ENCODE data around the gene NRG2. TPM values are rescaled to one million over a fixed set of nuclear protein-coding genes. Genes with fewer than 3 reads are reported as not detected.

NRG2 gene
- total and polyA plus RNA-seq, 12 donors, result 1.8 to 16.7 (median 8.4) TPM

DNA sequence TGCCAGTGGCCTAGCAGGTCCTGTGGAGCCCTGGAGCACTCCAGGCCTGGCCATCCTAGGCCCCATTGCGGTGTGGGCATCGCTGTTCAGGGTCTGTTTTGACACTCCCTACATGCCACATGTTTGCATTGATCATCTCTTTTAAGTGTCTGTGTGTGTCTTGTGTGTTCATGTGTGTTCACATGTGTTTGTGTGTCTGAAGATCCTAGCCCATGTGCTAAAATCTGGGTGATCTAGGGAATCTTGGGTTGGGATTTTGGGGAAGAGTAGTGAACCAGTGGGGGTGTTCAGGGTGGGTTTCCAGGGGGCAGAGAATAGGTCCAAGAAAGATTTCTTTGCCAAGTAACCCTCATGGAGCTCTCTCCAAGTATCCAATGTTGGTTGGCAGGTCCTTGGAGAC, 239.1 kb downstream of the NRG2 start:
- Histone ChIP-seq H3K4me3 (no peak overlapping the region), H3K4me1 (replicated peaks in 1 of 2) (no peaks in the 10 kb centered on the region), H3K36me3 (replicated peaks in 1 of 2) (no peaks in the 10 kb centered on the region), H3K27ac (no peak overlapping the region), H3K27me3 (no peaks in the 10 kb centered on the region), H3K9me3 (replicated peaks in 1 of 3) (no peaks in the 10 kb centered on the region)
- intact Hi-C loops (cut with DNase I), result no loop called here
- DNase-seq, result no peak
- TF ChIP-seq, protein P1, sequence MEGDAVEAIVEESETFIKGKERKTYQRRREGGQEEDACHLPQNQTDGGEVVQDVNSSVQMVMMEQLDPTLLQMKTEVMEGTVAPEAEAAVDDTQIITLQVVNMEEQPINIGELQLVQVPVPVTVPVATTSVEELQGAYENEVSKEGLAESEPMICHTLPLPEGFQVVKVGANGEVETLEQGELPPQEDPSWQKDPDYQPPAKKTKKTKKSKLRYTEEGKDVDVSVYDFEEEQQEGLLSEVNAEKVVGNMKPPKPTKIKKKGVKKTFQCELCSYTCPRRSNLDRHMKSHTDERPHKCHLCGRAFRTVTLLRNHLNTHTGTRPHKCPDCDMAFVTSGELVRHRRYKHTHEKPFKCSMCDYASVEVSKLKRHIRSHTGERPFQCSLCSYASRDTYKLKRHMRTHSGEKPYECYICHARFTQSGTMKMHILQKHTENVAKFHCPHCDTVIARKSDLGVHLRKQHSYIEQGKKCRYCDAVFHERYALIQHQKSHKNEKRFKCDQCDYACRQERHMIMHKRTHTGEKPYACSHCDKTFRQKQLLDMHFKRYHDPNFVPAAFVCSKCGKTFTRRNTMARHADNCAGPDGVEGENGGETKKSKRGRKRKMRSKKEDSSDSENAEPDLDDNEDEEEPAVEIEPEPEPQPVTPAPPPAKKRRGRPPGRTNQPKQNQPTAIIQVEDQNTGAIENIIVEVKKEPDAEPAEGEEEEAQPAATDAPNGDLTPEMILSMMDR (IDR thresholded peaks at IDR 0.05), result no peak
- no peak for TF ChIP-seq POLR2A (IDR thresholded peaks at IDR 0.05)
- WGBS, 4 donors, result 88 to 100% (median 97%) methylated on average over 2 of the region's 2 CpGs; no CpG with 5 or more reads in 1 of the 4 donors

DNA sequence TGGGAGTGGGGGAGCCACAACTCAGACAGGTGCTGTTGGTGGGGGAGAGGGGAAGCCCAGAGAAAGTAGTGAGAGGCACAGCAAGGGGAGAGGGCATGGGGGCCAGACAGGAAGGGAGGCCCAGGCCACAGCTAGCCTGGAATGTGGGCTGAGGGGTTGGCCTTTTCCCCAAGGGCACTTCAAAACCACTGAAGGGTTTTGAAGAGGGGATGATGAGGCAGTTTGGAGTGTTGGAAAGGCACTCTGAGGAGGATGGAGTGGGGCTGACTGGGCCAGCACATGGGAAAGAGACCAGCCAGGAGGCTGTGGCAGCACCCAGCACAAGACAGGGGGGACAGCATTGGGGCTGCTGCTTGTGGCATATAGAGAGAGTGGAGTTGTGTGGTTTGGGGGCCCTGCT, 243.7 kb downstream of the NRG2 start:
- intact Hi-C loops (cut with DNase I), result no loop called here
- peaks cover 33% of the 10 kb centered on the region for H3K27me3 ChIP-seq

DNA sequence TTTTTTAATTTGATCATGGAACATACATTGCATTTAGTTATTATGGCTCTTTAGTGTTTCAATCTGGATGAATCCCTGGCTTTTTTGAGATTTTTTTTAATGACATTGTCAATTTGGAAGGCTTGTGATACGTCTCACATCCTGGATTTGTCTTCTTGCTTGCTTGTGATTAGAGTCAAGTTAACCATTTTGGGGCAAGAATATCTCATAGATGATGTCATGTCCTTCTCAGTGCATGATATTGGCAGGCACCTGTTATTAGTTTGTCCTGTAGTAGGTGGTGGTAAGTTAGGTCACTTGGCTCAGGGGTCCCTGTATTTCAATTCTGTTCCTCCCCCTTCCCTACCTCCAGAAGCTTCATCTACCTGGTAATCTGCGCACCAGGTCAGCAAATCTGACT, 244.2 kb downstream of the NRG2 start:
- Histone ChIP-seq H3K4me3 (no peak overlapping the region), H3K36me3 (replicated peaks in 1 of 2) (no peaks in the 10 kb centered on the region), H3K4me1 (replicated peaks in 1 of 2) (peaks cover 4 to 7% of the 10 kb centered on the region in 2 donors), H3K27ac (no peak overlapping the region), H3K27me3 (peaks cover 33% of the 10 kb centered on the region), H3K9me3 (replicated peaks in 1 of 3) (no peaks in the 10 kb centered on the region)
- intact Hi-C loops (cut with DNase I), result no loop called here
- no peak for DNase-seq
- TF ChIP-seq POLR2A (IDR thresholded peaks at IDR 0.05), result no peak
- WGBS, 4 donors, result 83 to 95% (median 88%) methylated on average over 2 of the region's 2 CpGs

More for the DNA sequence above, 243.7 kb downstream of the NRG2 start:
- no peak for TF ChIP-seq POLR2A (IDR thresholded peaks at IDR 0.05)
- TF ChIP-seq, protein P1 (IDR thresholded peaks at IDR 0.05), result no peak
- Histone ChIP-seq H3K36me3 (replicated peaks in 1 of 2) (no peaks in the 10 kb centered on the region), H3K27ac (no peak overlapping the region), H3K4me1 (replicated peaks in 1 of 2) (peaks cover 4 to 7% of the 10 kb centered on the region in 2 donors), H3K4me3 (no peak overlapping the region), H3K9me3 (replicated peaks in 1 of 3) (no peaks in the 10 kb centered on the region)
- no peak for DNase-seq

DNA sequence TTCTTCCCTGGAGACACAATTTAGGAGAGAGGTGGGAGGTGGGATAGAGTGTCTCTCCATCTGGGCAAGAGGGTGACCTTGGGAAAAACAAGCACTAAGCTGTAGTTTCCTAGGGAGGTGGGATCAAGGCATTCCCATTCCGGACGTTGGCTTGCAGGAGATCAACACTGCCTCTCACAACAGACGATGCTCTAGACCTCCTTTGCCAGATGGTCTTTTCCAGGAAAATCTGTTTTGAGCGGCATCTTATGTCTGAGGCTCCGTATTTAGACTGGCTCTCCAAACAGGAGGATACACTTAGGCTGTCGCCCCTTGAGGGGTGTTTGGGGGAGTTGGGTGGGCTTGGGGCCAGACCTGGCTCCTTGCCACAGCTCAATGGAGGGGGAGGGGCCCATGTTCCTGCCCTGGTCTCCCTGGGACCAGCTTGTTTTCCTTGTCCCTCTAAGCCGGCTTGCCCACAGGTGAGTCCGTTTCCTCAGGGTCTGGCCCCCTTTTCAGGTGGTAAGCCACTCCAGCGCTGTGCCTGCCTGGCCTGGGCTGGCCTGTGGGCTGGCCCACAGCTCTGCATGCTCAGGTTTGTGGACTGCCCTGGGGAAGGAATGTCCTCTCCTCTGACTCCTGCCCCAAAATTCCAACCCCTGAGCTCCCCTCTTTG, 245.1 kb downstream of the NRG2 start:
- TF ChIP-seq POLR2A (IDR thresholded peaks at IDR 0.05), result no peak
- TF ChIP-seq, protein P1 (IDR thresholded peaks at IDR 0.05), result no peak
- intact Hi-C loops (cut with DNase I), result no loop called here
- peaks cover 4 to 7% of the 10 kb centered on the region in 2 donors for H3K4me1 ChIP-seq (replicated peaks in 1 of 2)
- WGBS, 4 donors, result 60 to 80% (median 67%) methylated on average over 5 to 9 of the region's 9 CpGs
- H3K36me3 ChIP-seq (replicated peaks in 1 of 2), result no peaks in the 10 kb centered on the region
- DNase-seq, result no peak
- H3K27ac ChIP-seq, result no peak overlapping the region
- H3K9me3 ChIP-seq (replicated peaks in 1 of 3), result no peaks in the 10 kb centered on the region
- H3K27me3 ChIP-seq, result peaks cover 33% of the 10 kb centered on the region
- no peak overlapping the region for H3K4me3 ChIP-seq

DNA sequence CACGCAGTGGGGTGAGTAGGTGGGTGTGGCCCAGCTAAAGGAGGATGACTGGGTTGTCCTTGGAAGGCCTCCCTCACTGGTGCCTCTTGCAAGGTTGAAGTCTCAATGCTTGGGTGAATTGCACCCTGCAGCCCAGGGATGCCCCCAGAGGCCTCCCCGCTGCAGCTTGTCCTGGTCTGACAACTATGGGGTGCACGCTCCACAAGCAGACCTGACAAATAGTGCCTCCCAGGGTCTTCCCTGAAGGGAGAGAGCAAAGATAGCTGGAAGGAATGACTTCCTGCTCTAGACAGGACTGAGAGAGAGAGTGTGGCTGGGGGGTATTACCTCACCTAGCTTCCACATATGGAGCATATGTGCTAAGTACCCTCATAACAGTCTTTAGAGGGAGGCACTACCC, 245.8 kb downstream of the NRG2 start:
- no peaks in the 10 kb centered on the region for H3K9me3 ChIP-seq (replicated peaks in 1 of 3)
- WGBS, 4 donors, result 64 to 67% (median 66%) methylated on average over 2 to 3 of the region's 3 CpGs
- H3K4me1 ChIP-seq (replicated peaks in 1 of 2), result peaks cover 4 to 7% of the 10 kb centered on the region in 2 donors
- TF ChIP-seq, protein P1 (IDR thresholded peaks at IDR 0.05), result no peak
- no peak for TF ChIP-seq POLR2A (IDR thresholded peaks at IDR 0.05)
- H3K4me3 ChIP-seq, result no peak overlapping the region
- DNase-seq, result no peak
- no peak overlapping the region for H3K27ac ChIP-seq
- peaks cover 33% of the 10 kb centered on the region for H3K27me3 ChIP-seq
- intact Hi-C loops (cut with DNase I), result no loop called here
- H3K36me3 ChIP-seq (replicated peaks in 1 of 2), result no peaks in the 10 kb centered on the region

All from adrenal gland (tissue), 12 donors.